ENCODE results near the gene MCF2L.

The MCF2L gene

GRCh38 chr13:113146750-113147149, 177.7 kb downstream of the MCF2L start:
- peaks cover under 1% of the 10 kb centered on the region in 2 donors for H3K27me3 ChIP-seq (ENCODE audit: control insufficient read depth in 2 of 2, insufficient read depth in 2 of 2, low read length in 2 of 2)
- no peaks in the 10 kb centered on the region for H3K9me3 ChIP-seq (ENCODE audit: control insufficient read depth in 2 of 2, low read length in 2 of 2)
- H3K9ac ChIP-seq (ENCODE audit: low read depth in 1 of 2, low read length in 2 of 2), result no peak overlapping the region
- H3K4me3 ChIP-seq (ENCODE audit: low read length in 2 of 2), result no peak overlapping the region
- H3K27ac ChIP-seq (ENCODE audit: low read depth in 2 of 2, low read length in 2 of 2), result no peak overlapping the region
- no peaks in the 10 kb centered on the region for H3K4me1 ChIP-seq (ENCODE audit: control insufficient read depth in 2 of 2, insufficient read depth in 2 of 2, low read length in 2 of 2)
- H3K36me3 ChIP-seq (ENCODE audit: control insufficient read depth in 2 of 2, insufficient read depth in 2 of 2, low read length in 2 of 2), result no peaks in the 10 kb centered on the region

- Histone ChIP-seq H3K27me3 (ENCODE audit: control insufficient read depth in 2 of 2, insufficient read depth in 2 of 2, low read length in 2 of 2) (peaks cover 4 to 5% of the 10 kb centered on the region in 2 donors), H3K4me3 (ENCODE audit: low read length in 2 of 2) (no peak overlapping the region), H3K36me3 (ENCODE audit: control insufficient read depth in 2 of 2, insufficient read depth in 2 of 2, low read length in 2 of 2) (no peaks in the 10 kb centered on the region), H3K9me3 (ENCODE audit: control insufficient read depth in 2 of 2, low read length in 2 of 2) (no peaks in the 10 kb centered on the region), H3K4me1 (ENCODE audit: control insufficient read depth in 2 of 2, insufficient read depth in 2 of 2, low read length in 2 of 2) (no peaks in the 10 kb centered on the region), H3K9ac (ENCODE audit: low read depth in 1 of 2, low read length in 2 of 2) (no peak overlapping the region), H3K27ac (ENCODE audit: low read depth in 2 of 2, low read length in 2 of 2) (no peak overlapping the region)
Measured at GRCh38 chr13:113147206-113147605, 178.2 kb downstream of the MCF2L start.

GRCh38 chr13:113148407-113148806, 179.4 kb downstream of the MCF2L start:
- Histone ChIP-seq H3K9me3 (ENCODE audit: control insufficient read depth in 2 of 2, low read length in 2 of 2) (no peaks in the 10 kb centered on the region), H3K4me1 (ENCODE audit: control insufficient read depth in 2 of 2, insufficient read depth in 2 of 2, low read length in 2 of 2) (peaks cover 6 to 8% of the 10 kb centered on the region in 2 donors), H3K4me3 (ENCODE audit: low read length in 2 of 2) (no peak overlapping the region), H3K36me3 (ENCODE audit: control insufficient read depth in 2 of 2, insufficient read depth in 2 of 2, low read length in 2 of 2) (no peaks in the 10 kb centered on the region), H3K27ac (ENCODE audit: low read depth in 2 of 2, low read length in 2 of 2) (no peak overlapping the region), H3K9ac (ENCODE audit: low read depth in 1 of 2, low read length in 2 of 2) (no peak overlapping the region), H3K27me3 (ENCODE audit: control insufficient read depth in 2 of 2, insufficient read depth in 2 of 2, low read length in 2 of 2) (peaks cover 4 to 9% of the 10 kb centered on the region in 2 donors)

GRCh38 chr13:113148940-113149503, 180.0 kb downstream of the MCF2L start:
- Histone ChIP-seq H3K36me3 (ENCODE audit: control insufficient read depth in 2 of 2, insufficient read depth in 2 of 2, low read length in 2 of 2) (no peaks in the 10 kb centered on the region), H3K9me3 (ENCODE audit: control insufficient read depth in 2 of 2, low read length in 2 of 2) (no peaks in the 10 kb centered on the region), H3K27ac (ENCODE audit: low read depth in 2 of 2, low read length in 2 of 2) (no peak overlapping the region), H3K9ac (ENCODE audit: low read depth in 1 of 2, low read length in 2 of 2) (no peak overlapping the region), H3K27me3 (ENCODE audit: control insufficient read depth in 2 of 2, insufficient read depth in 2 of 2, low read length in 2 of 2) (peaks cover 4 to 9% of the 10 kb centered on the region in 2 donors), H3K4me1 (ENCODE audit: control insufficient read depth in 2 of 2, insufficient read depth in 2 of 2, low read length in 2 of 2) (peaks cover 8 to 10% of the 10 kb centered on the region in 2 donors), H3K4me3 (ENCODE audit: low read length in 2 of 2) (no peak overlapping the region)

Data from mucosa of rectum (tissue), 2 donors.